ENCODE results near the gene SLCO3A1. TPM values are rescaled to one million over a fixed set of nuclear protein-coding genes. Genes with fewer than 3 reads are reported as not detected.

The SLCO3A1 gene
- total and polyA plus RNA-seq, 2 of the 8 experiments (the other 6 are each of a cell fraction or from before 2014, with no cell fraction given) = 15.1 to 20.4 TPM

- no peak for TF ChIP-seq RNF2 (IDR thresholded peaks at IDR 0.05; ENCODE audit: borderline replicate concordance, low read depth, low read length, missing control alignments, poor library complexity, severe bottlenecking)
- TF ChIP-seq BCL11A (IDR thresholded peaks at IDR 0.05; ENCODE audit: low read depth in 2 of 2, low read length in 2 of 2) = no peak
- TF ChIP-seq JUND (IDR thresholded peaks at IDR 0.05; ENCODE audit: low read length) = no peak
- TF ChIP-seq CBX5 (IDR thresholded peaks at IDR 0.05; ENCODE audit: low read depth, low read length) = no peak
- no peak for TF ChIP-seq KDM1A (IDR thresholded peaks at IDR 0.05; ENCODE audit: borderline replicate concordance, low read length)
- no peak for TF ChIP-seq CREB1 (IDR thresholded peaks at IDR 0.05)
Measured at GRCh38 chr15:92146511-92147150, 293.1 kb downstream of the SLCO3A1 start (continued).
